Measurements from ENCODE around the gene DHX9.
A peak's percentile ranks its signal among the peaks of the same experiment; 100 is the strongest.

Gene DHX9

GRCh38 chr1:182861994-182862393 is 22.8 kb downstream of the DHX9 start:
- H3K27me3 ChIP-seq (ENCODE audit: insufficient read depth, low read length, poor library complexity): no peaks in the 10 kb centered on the region
- H3K36me3 ChIP-seq (ENCODE audit: insufficient read depth, low read length): peaks cover 99% of the 10 kb centered on the region
- H3K27ac ChIP-seq (ENCODE audit: low read length): no peak overlapping the region
- no peak overlapping the region for H2AFZ ChIP-seq (ENCODE audit: low read depth, low read length)
- H3K79me2 ChIP-seq (ENCODE audit: insufficient read depth, low read length): peaks cover 67% of the 10 kb centered on the region
- H3K4me2 ChIP-seq (ENCODE audit: insufficient read depth, low read length): no peak overlapping the region
- H3K4me3 ChIP-seq (ENCODE audit: low read depth in 1 of 2, low read length in 2 of 2): no peak overlapping the region
- no peak overlapping the region for H3K9ac ChIP-seq (ENCODE audit: low read depth, low read length)
- TF ChIP-seq, protein P1, sequence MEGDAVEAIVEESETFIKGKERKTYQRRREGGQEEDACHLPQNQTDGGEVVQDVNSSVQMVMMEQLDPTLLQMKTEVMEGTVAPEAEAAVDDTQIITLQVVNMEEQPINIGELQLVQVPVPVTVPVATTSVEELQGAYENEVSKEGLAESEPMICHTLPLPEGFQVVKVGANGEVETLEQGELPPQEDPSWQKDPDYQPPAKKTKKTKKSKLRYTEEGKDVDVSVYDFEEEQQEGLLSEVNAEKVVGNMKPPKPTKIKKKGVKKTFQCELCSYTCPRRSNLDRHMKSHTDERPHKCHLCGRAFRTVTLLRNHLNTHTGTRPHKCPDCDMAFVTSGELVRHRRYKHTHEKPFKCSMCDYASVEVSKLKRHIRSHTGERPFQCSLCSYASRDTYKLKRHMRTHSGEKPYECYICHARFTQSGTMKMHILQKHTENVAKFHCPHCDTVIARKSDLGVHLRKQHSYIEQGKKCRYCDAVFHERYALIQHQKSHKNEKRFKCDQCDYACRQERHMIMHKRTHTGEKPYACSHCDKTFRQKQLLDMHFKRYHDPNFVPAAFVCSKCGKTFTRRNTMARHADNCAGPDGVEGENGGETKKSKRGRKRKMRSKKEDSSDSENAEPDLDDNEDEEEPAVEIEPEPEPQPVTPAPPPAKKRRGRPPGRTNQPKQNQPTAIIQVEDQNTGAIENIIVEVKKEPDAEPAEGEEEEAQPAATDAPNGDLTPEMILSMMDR (IDR thresholded peaks at IDR 0.05; ENCODE audit: borderline replicate concordance, extremely low read depth, low read length, poor library complexity, severe bottlenecking): no peak
- TF ChIP-seq EZH2 (IDR thresholded peaks at IDR 0.05; ENCODE audit: borderline replicate concordance, low read depth, low read length, severe bottlenecking): no peak
- no peaks in the 10 kb centered on the region for H3K9me3 ChIP-seq (ENCODE audit: insufficient read depth, low read length, severe bottlenecking)
- H4K20me1 ChIP-seq (ENCODE audit: insufficient read depth, low read length): peaks cover 43% of the 10 kb centered on the region; the same call in 1 of the 2 replicates
- H3K4me1 ChIP-seq (ENCODE audit: insufficient read depth, low read length): no peaks in the 10 kb centered on the region
- DNase-seq (no peak), ATAC-seq (ENCODE audit: insufficient read depth, low read depth) (no peak)

GRCh38 chr1:182862827-182863226 is 23.7 kb downstream of the DHX9 start:
- H3K4me2 ChIP-seq (ENCODE audit: insufficient read depth, low read length): no peak overlapping the region
- H3K4me1 ChIP-seq (ENCODE audit: insufficient read depth, low read length): no peaks in the 10 kb centered on the region
- DNase-seq (no peak), ATAC-seq (ENCODE audit: insufficient read depth, low read depth) (0 out of 3 replicates have a peak, but pooled peaks have one; percentile 10)
- no peak overlapping the region for H3K4me3 ChIP-seq (ENCODE audit: low read depth in 1 of 2, low read length in 2 of 2)
- peaks cover 39% of the 10 kb centered on the region; the same call in 1 of the 2 replicates for H4K20me1 ChIP-seq (ENCODE audit: insufficient read depth, low read length)
- no peak overlapping the region for H3K9ac ChIP-seq (ENCODE audit: low read depth, low read length)
- peaks cover 62% of the 10 kb centered on the region for H3K79me2 ChIP-seq (ENCODE audit: insufficient read depth, low read length)
- no peak overlapping the region for H3K27ac ChIP-seq (ENCODE audit: low read length)
- H3K27me3 ChIP-seq (ENCODE audit: insufficient read depth, low read length, poor library complexity): no peaks in the 10 kb centered on the region
- H3K36me3 ChIP-seq (ENCODE audit: insufficient read depth, low read length): peaks cover 99% of the 10 kb centered on the region
- TF ChIP-seq, protein P1 (IDR thresholded peaks at IDR 0.05; ENCODE audit: borderline replicate concordance, extremely low read depth, low read length, poor library complexity, severe bottlenecking): no peak
- TF ChIP-seq EZH2 (IDR thresholded peaks at IDR 0.05; ENCODE audit: borderline replicate concordance, low read depth, low read length, severe bottlenecking): no peak
- H3K9me3 ChIP-seq (ENCODE audit: insufficient read depth, low read length, severe bottlenecking): no peaks in the 10 kb centered on the region
- H2AFZ ChIP-seq (ENCODE audit: low read depth, low read length): no peak overlapping the region

- Histone ChIP-seq H2AFZ (ENCODE audit: low read depth, low read length) (no peak overlapping the region), H3K79me2 (ENCODE audit: insufficient read depth, low read length) (peaks cover 57% of the 10 kb centered on the region), H3K4me3 (ENCODE audit: low read depth in 1 of 2, low read length in 2 of 2) (no peak overlapping the region), H3K4me1 (ENCODE audit: insufficient read depth, low read length) (no peaks in the 10 kb centered on the region), H3K36me3 (ENCODE audit: insufficient read depth, low read length) (peaks cover 99% of the 10 kb centered on the region), H3K27ac (ENCODE audit: low read length) (no peak overlapping the region), H3K9ac (ENCODE audit: low read depth, low read length) (no peak overlapping the region), H3K4me2 (ENCODE audit: insufficient read depth, low read length) (no peak overlapping the region), H4K20me1 (ENCODE audit: insufficient read depth, low read length) (peaks cover 33% of the 10 kb centered on the region; the same call in 1 of the 2 replicates), H3K27me3 (ENCODE audit: insufficient read depth, low read length, poor library complexity) (no peaks in the 10 kb centered on the region), H3K9me3 (ENCODE audit: insufficient read depth, low read length, severe bottlenecking) (no peaks in the 10 kb centered on the region)
- DNase-seq: no peak
- no peak; the same call in 2 of the 3 replicates for ATAC-seq (ENCODE audit: insufficient read depth, low read depth)
- TF ChIP-seq, protein P1 (IDR thresholded peaks at IDR 0.05; ENCODE audit: borderline replicate concordance, extremely low read depth, low read length, poor library complexity, severe bottlenecking): no peak
- TF ChIP-seq EZH2 (IDR thresholded peaks at IDR 0.05; ENCODE audit: borderline replicate concordance, low read depth, low read length, severe bottlenecking): no peak
Observed at GRCh38 chr1:182863940-182864339, 24.8 kb downstream of the DHX9 start.

DNA sequence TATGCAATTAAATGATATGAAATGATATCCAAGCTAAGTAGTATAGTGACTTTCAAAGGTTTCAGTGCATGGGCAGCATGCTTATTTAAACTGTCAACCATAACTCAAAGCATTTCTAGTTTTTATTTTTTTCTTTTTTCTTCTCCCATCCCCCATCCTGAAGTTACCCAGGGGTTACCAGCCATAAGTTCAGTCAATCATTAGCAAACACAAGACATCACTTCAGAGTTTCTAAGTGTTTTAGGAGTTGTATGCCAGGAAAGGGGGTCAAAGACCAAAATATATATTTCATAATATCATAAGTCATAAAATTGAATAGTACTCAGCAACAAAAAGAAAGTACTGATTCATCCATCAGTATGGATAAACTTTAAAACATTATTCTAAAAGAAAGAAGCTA is 28.7 kb downstream of the DHX9 start:
- Histone ChIP-seq H3K4me2 (ENCODE audit: insufficient read depth, low read length) (no peak overlapping the region), H3K9me3 (ENCODE audit: insufficient read depth, low read length, severe bottlenecking) (no peaks in the 10 kb centered on the region), H2AFZ (ENCODE audit: low read depth, low read length) (no peak overlapping the region), H3K4me1 (ENCODE audit: insufficient read depth, low read length) (no peaks in the 10 kb centered on the region), H3K4me3 (ENCODE audit: low read depth in 1 of 2, low read length in 2 of 2) (no peak overlapping the region), H3K27me3 (ENCODE audit: insufficient read depth, low read length, poor library complexity) (no peaks in the 10 kb centered on the region), H3K27ac (ENCODE audit: low read length) (no peak overlapping the region), H3K79me2 (ENCODE audit: insufficient read depth, low read length) (peaks cover 44% of the 10 kb centered on the region), H3K9ac (ENCODE audit: low read depth, low read length) (no peak overlapping the region), H3K36me3 (ENCODE audit: insufficient read depth, low read length) (peaks cover 99% of the 10 kb centered on the region), H4K20me1 (ENCODE audit: insufficient read depth, low read length) (peaks cover 33% of the 10 kb centered on the region)
- TF ChIP-seq EZH2 (IDR thresholded peaks at IDR 0.05; ENCODE audit: borderline replicate concordance, low read depth, low read length, severe bottlenecking): no peak
- TF ChIP-seq, protein P1 (IDR thresholded peaks at IDR 0.05; ENCODE audit: borderline replicate concordance, extremely low read depth, low read length, poor library complexity, severe bottlenecking): no peak
- DNase-seq (no peak), ATAC-seq (ENCODE audit: insufficient read depth, low read depth) (no peak)

Measured in DND-41 (cell line).